H7 (cell line): ENCODE measurements around the gene JDP2. TPM values are rescaled to one million over a fixed set of nuclear protein-coding genes. Genes with fewer than 3 reads are reported as not detected.
A peak's percentile ranks its signal among the peaks of the same experiment; 100 is the strongest.

Experiments used
- DNase-seq: peaks from one replicate; pipeline ENCODE4 v3.0.0; 2012
- H3K27me3 ChIP-seq: 2 replicates; pipeline ENCODE4 v1.6.0; 2011; ENCODE audit warnings: mild to moderate bottlenecking, low read length; ENCODE audit not compliant: control insufficient read depth, insufficient read depth
- H3K36me3 ChIP-seq: replicated peaks from 2 replicates; pipeline ENCODE4 v1.5.1; 2011; ENCODE audit warnings: low read length; ENCODE audit not compliant: control insufficient read depth, insufficient read depth
- H3K4me3 ChIP-seq: 2 replicates; pipeline ENCODE4 v1.5.1; 2011; ENCODE audit warnings: low read depth, mild to moderate bottlenecking, control low read depth, low read length, moderate library complexity; ENCODE audit not compliant: insufficient read depth
- total RNA-seq: library from RNA; depleted of rRNA; stranded (reverse); fragments of >200 nt; shearing (Covaris generic); gene quantifications from 2 replicates; pipeline ENCODE4 v1.2.3, GENCODE V29; 2014

Gene JDP2
- total RNA-seq, 1 experiment from 2014 or later, result 37.9 TPM

DNA sequence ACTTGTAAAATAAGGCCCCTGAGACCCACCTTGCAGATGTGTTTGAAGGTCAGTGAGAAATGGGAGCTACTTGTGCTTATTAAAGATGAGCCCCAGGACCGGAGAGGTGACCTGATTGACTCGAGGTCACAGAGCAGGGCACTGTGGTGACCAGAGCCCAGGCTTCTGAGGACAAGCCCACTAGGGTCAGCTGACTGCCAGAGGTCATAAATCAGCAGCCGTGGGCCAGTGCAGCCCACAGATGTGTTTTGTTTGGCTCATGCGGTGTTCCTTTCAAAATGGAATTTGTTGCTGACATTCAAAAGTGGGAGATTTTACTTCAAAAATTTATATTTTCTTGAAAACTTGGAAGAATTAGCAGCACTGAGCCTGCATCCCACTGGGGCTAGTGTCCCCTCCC, 24.5 kb downstream of the JDP2 start:
- no peak overlapping the region for H3K4me3 ChIP-seq
- H3K27me3 ChIP-seq, result no peaks in the 10 kb centered on the region
- H3K36me3 ChIP-seq, result peaks cover 3% of the 10 kb centered on the region; the same call in 1 of the 2 replicates
- no peak for DNase-seq

DNA sequence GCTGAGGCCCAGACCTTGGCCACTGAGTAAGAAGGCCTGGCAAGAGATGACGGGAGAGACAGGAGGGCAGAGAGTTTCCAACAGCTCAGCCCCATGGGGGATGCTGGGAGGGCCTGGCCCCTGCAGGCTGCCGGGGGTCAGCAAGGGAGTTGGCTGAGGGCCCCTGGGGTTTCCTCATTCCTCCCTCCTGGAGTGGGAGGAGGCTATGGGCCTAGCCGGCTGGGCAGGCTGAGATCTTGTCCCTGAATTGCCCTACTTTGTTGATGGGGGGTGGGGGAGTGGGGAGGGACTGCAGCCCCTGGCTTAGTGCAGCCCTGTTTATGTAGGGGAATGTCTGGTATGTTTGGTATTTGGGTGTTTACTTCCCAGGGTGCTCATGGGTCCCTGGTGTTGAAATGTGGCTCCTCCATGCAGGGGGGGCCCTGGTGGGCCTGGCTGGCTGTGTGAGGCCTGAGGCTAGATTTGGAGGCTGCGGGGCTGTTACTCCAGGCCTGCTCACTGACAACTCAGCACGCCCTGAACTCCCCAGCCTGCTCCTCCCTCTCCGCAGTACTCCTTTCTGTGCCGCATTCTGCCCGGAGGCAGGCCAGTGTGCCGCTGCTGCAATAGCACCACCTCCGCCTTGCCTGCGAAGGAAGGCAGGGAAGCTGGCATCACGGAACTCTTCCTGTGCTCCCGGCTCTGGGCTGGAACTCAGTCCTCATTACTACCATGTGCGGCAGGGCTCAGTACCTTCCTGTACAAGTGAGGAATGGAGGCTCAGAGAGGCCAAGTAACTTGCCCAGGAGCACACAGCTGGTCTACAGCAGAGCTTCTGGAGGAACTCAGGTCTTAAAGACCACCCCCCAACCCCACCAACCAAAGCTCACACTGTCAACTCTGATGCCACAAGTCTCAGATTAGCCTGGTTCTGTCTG, 25.3 kb downstream of the JDP2 start:
- Histone ChIP-seq H3K4me3 (no peak overlapping the region), H3K27me3 (no peaks in the 10 kb centered on the region), H3K36me3 (peaks cover 3% of the 10 kb centered on the region; the same call in 1 of the 2 replicates)
- peak; percentile 93 for DNase-seq

GRCh38 chr14:75453817-75454434, 26.1 kb downstream of the JDP2 start:
- Histone ChIP-seq H3K36me3 (peaks cover 3% of the 10 kb centered on the region; the same call in 1 of the 2 replicates), H3K4me3 (no peak overlapping the region), H3K27me3 (no peaks in the 10 kb centered on the region)
- no peak for DNase-seq

- no peak for DNase-seq
- H3K36me3 ChIP-seq, result peaks cover 3% of the 10 kb centered on the region; the same call in 1 of the 2 replicates
- no peaks in the 10 kb centered on the region for H3K27me3 ChIP-seq
- no peak overlapping the region for H3K4me3 ChIP-seq
Observed at GRCh38 chr14:75454963-75455546, 27.2 kb downstream of the JDP2 start.

DNA sequence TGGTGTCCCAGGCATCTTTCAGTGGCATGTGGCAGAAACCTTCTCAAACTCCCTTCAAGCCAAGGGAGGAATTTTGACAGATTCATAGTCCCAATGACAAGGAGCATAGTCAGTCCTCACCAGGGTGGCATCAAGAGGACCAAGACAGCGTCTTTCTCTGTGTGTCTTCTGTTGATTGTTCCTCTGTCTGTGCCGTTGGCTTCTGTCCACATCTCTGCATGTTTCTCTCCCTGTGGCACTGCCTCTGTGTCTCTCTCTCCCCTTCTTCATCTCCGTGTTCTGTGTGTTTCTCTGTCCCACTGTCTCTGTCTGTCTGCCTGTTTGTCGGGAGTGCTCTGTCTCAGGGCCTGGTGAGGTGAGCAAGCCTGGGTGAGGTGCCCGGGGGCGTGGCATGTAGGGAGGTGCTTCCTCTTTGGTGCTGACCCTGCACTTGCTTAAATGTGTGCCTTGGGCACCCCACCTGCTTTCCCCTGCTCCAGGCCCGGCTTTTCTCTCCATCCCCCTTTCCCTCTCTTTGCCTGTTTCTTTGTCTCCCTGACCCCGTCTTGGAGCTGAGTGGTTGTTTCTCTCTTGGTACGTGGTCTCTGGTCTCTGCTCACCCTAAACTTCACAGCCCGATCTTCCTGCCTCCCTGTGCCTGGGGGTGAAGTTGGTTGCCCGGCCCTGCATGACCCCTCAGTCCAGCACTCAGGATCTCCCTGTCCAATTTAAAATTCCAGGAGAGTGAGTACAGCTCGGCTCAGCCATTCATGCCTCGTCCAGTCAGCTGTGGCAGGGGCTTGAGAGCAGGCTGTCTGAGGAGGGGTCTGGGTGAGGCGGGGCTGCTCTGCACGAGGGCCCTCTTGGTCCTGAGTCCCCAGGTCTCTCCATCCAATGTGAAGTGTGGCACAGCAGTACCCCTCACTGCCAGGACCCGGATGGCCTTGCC, 28.5 kb downstream of the JDP2 start:
- H3K36me3 ChIP-seq, result peaks cover 4% of the 10 kb centered on the region
- no peak for DNase-seq
- no peak overlapping the region for H3K4me3 ChIP-seq
- H3K27me3 ChIP-seq, result no peaks in the 10 kb centered on the region

- Histone ChIP-seq H3K36me3 (peaks cover 8% of the 10 kb centered on the region), H3K4me3 (no peak overlapping the region), H3K27me3 (no peaks in the 10 kb centered on the region)
- DNase-seq, result no peak
Observed at GRCh38 chr14:75456997-75457335, 29.1 kb downstream of the JDP2 start.

DNA sequence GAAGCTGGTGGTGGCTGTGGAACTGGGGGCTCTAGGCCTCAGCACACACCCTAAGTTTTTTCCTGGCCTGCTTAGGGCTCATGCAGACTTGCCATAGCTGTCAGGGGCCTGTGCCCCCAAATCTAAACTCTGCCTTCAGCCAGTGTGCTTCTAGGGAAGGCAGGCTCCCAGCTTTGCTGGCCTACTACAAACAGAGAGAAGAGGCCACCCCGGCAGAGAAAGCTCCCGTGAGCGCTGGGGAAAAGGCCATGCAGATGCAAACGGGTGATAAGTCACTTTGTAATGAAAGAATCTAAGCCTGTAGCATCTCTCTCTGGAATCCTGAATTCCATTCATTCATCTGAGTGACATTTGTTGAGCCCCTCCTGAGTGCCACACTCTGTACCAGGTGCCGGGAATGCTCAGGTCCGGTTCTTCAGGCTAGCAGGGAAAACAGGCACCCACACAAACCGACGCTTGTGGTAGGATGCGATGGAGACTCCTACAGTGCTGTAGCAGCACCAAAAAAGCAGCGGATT, 29.9 kb downstream of the JDP2 start:
- peaks cover 10% of the 10 kb centered on the region for H3K36me3 ChIP-seq
- no peak overlapping the region for H3K4me3 ChIP-seq
- no peak for DNase-seq
- H3K27me3 ChIP-seq, result no peaks in the 10 kb centered on the region

GRCh38 chr14:75458305-75458704, 30.5 kb downstream of the JDP2 start:
- H3K27me3 ChIP-seq, result no peaks in the 10 kb centered on the region
- no peak for DNase-seq
- H3K4me3 ChIP-seq, result no peak overlapping the region
- H3K36me3 ChIP-seq, result peaks cover 13% of the 10 kb centered on the region

DNA sequence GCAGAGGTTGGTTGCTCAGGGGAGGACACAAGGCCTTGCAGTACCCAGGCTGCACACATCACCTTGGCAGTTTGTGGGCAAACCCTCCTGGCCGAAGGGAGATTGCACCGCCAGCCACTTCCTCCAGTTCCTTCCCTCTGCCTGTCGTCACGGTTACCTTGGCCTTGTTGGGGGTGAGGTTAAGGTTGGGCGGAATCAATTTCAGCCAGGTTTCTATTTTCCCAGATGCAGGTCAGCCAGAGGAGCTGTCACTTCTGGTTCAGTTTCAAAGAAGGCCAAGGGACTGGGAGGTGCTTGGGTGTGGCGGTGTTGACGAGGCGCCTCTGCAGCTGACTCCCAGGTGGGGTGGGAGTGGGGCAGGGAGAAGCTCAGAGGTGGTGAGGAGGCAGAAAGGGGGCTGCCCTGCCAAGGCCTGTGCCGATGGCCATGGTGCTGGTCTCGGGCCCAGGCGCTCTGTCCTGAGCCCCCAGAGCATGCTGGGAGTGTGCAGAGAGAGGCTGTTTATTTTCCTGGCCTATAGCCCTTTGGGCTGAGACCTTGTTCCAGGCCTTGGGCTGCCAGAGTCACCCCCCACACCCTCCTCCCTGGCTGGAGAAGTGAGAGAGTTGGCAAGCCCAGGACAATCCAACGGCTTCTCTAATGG, 31.4 kb downstream of the JDP2 start:
- no peak overlapping the region for H3K4me3 ChIP-seq
- no peaks in the 10 kb centered on the region for H3K27me3 ChIP-seq
- H3K36me3 ChIP-seq, result peaks cover 13% of the 10 kb centered on the region
- peak; percentile 67 for DNase-seq

DNA sequence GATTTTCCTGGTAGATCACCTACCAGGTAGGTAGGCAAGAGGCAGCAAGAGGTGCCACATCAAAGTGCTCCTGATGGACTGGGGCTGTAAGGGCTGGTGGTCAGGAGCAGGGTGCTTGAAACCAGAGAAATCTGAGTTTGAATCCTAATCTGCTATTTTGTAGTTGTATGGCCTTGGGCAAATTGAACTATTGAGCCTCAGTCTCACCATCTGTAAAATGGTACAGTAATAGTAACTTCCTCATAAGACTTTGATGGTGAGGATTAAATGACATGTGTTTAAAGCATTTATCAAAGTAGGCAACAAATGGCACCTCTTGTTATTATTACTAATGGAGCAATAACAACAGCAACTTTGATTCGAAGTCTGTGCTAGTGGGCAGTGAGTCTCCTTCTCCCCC, 32.0 kb downstream of the JDP2 start:
- no peak for DNase-seq
- Histone ChIP-seq H3K36me3 (peaks cover 13% of the 10 kb centered on the region), H3K4me3 (no peak overlapping the region), H3K27me3 (no peaks in the 10 kb centered on the region)

GRCh38 chr14:75460394-75460793, 32.6 kb downstream of the JDP2 start:
- Histone ChIP-seq H3K4me3 (no peak overlapping the region), H3K36me3 (peaks cover 11% of the 10 kb centered on the region), H3K27me3 (no peaks in the 10 kb centered on the region)
- no peak for DNase-seq

DNA sequence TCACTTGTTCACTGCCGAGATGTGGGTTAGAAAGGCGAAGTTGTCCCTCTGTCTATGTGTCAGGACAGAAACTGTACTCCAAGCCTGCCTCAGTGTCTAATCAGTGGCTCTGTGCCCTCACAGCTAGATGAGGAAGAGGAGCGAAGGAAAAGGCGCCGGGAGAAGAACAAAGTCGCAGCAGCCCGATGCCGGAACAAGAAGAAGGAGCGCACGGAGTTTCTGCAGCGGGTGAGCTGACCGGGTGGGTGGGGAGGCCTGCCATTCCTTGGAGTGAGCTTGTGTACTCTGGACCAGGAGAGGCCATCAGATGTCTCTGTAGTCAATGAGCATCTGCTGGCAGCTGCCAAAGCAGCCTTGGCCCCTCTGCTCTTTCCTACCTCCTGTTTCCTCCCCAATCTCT, 33.5 kb downstream of the JDP2 start:
- H3K27me3 ChIP-seq, result no peaks in the 10 kb centered on the region
- no peak for DNase-seq
- no peak overlapping the region for H3K4me3 ChIP-seq

GRCh38 chr14:75461755-75462349, 34.0 kb downstream of the JDP2 start:
- no peak for DNase-seq
- Histone ChIP-seq H3K36me3 (peaks cover 11% of the 10 kb centered on the region), H3K4me3 (no peak overlapping the region; the same call in 1 of the 2 replicates), H3K27me3 (no peaks in the 10 kb centered on the region)

More for the DNA sequence above, 33.5 kb downstream of the JDP2 start:
- H3K36me3 ChIP-seq, result peaks cover 11% of the 10 kb centered on the region
